Liver (tissue), 9 donors: Measurements from ENCODE around the gene RUFY4. TPM values are rescaled to one million over a fixed set of nuclear protein-coding genes. Genes with fewer than 3 reads are reported as not detected.

Source experiments
- DNase-seq: peaks from one replicate; pipeline ENCODE4 v3.0.0-alpha.2; 2017; ENCODE audit warnings: low spot score
- H3K27ac ChIP-seq, 2 donors: one replicate each; pipeline ENCODE4 v1.7.0; 2013; ENCODE audit warnings: inconsistent platforms in 2 of 2, low read length in 2 of 2, control low read depth in 1 of 2, low read depth in 1 of 2, mild to moderate bottlenecking in 1 of 2
- H3K27me3 ChIP-seq, 4 donors: one replicate each; pipeline versions ENCODE4 v1.6.1 to v1.7.0; 2013; ENCODE audit warnings: low read length in 3 of 4, inconsistent platforms in 1 of 4, mild to moderate bottlenecking in 1 of 4, moderate library complexity in 1 of 4; ENCODE audit not compliant: control insufficient read depth in 4 of 4, insufficient read depth in 4 of 4
- H3K36me3 ChIP-seq, 4 donors: one replicate each; pipeline versions ENCODE4 v1.6.1 to v1.7.0; 2013; ENCODE audit warnings: low read length in 3 of 4, mild to moderate bottlenecking in 3 of 4, low read depth in 1 of 4, moderate library complexity in 1 of 4; ENCODE audit not compliant: control insufficient read depth in 4 of 4, insufficient read depth in 3 of 4
- H3K4me1 ChIP-seq, 4 donors: one replicate each; pipeline versions ENCODE4 v1.6.1 to v1.7.0; 2013; ENCODE audit warnings: low read length in 3 of 4, mild to moderate bottlenecking in 3 of 4, moderate library complexity in 1 of 4; ENCODE audit not compliant: control insufficient read depth in 4 of 4, insufficient read depth in 4 of 4
- H3K4me3 ChIP-seq, 3 donors: one replicate each; pipeline versions ENCODE4 v1.6.1 to v1.7.0; 2013; ENCODE audit warnings: low read length in 3 of 3, control low read depth in 1 of 3, low read depth in 1 of 3, mild to moderate bottlenecking in 1 of 3
- H3K9ac ChIP-seq, 2 donors: one replicate each; pipeline ENCODE4 v1.7.0; 2013; ENCODE audit warnings: low read length in 2 of 2, mild to moderate bottlenecking in 2 of 2, moderate library complexity in 2 of 2, control low read depth in 1 of 2, low read depth in 1 of 2
- H3K9me3 ChIP-seq, 4 donors: one replicate each; pipeline versions ENCODE4 v1.6.1 to v1.7.0; 2013; ENCODE audit warnings: low read length in 3 of 4; ENCODE audit not compliant: control insufficient read depth in 4 of 4
- ATF3 ChIP-seq: IDR thresholded peaks from 2 replicates; pipeline ENCODE4 v1.6.1; 2016; ENCODE audit warnings: antibody characterized with exemption
- CTCF ChIP-seq: fragments of 150-350 bp; IDR thresholded peaks from 2 replicates; pipeline ENCODE4 v1.5.1; 2017; ENCODE audit warnings: improper control_type of control experiment, low read depth, low read length; ENCODE audit not compliant: missing input control
- EGR1 ChIP-seq, 2 donors: IDR thresholded peaks; 2 replicates each; pipeline ENCODE4 v1.6.1; 2016 to 2018; ENCODE audit warnings: antibody characterized with exemption in 2 of 2, low read depth in 2 of 2
- FOXA1 ChIP-seq: IDR thresholded peaks from 2 replicates; pipeline ENCODE4 v1.6.1; 2016; ENCODE audit warnings: antibody characterized with exemption
- FOXA2 ChIP-seq: IDR thresholded peaks from 2 replicates; pipeline ENCODE4 v1.6.1; 2016; ENCODE audit warnings: antibody characterized with exemption
- GABPA ChIP-seq, 2 donors: IDR thresholded peaks in 1 of 2; conservative IDR thresholded peaks in 1 of 2; 2 replicates each; pipeline ENCODE4 v1.6.1; 2016; ENCODE audit warnings: antibody characterized with exemption in 2 of 2, mild to moderate bottlenecking in 1 of 2, moderate library complexity in 1 of 2
- HNF4A ChIP-seq, 2 donors: conservative IDR thresholded peaks; 2 replicates each; pipeline ENCODE4 v1.6.1; 2016; ENCODE audit warnings: antibody characterized with exemption in 2 of 2, mild to moderate bottlenecking in 2 of 2
- HNF4G ChIP-seq: IDR thresholded peaks from 2 replicates; pipeline ENCODE4 v1.6.1; 2016; ENCODE audit warnings: antibody characterized with exemption
- MAX ChIP-seq: IDR thresholded peaks from 2 replicates; pipeline ENCODE4 v1.6.1; 2016; ENCODE audit warnings: antibody characterized with exemption
- NR2F2 ChIP-seq: IDR thresholded peaks from 2 replicates; pipeline ENCODE4 v1.6.1; 2016; ENCODE audit warnings: antibody characterized with exemption
- RAD21 ChIP-seq, 2 donors: IDR thresholded peaks; 2 replicates each; pipeline ENCODE4 v1.6.1; 2016; ENCODE audit warnings: antibody characterized with exemption in 2 of 2, mild to moderate bottlenecking in 2 of 2
- REST ChIP-seq: IDR thresholded peaks from 2 replicates; pipeline ENCODE4 v1.6.1; 2016; ENCODE audit warnings: antibody characterized with exemption, mild to moderate bottlenecking
- RXRA ChIP-seq, 2 donors: IDR thresholded peaks; 2 replicates each; pipeline ENCODE4 v1.6.1; 2017 to 2018; ENCODE audit warnings: antibody characterized with exemption in 2 of 2, mild to moderate bottlenecking in 1 of 2
- YY1 ChIP-seq: IDR thresholded peaks from 2 replicates; pipeline ENCODE4 v1.6.1; 2016; ENCODE audit warnings: antibody characterized with exemption, mild to moderate bottlenecking
- ZBTB33 ChIP-seq: IDR thresholded peaks from 2 replicates; pipeline ENCODE4 v1.6.1; 2016; ENCODE audit warnings: antibody characterized with exemption
- WGBS: extraction: QIAGEN DNeasy Blood & Tissue Kit; methylation state at CpG from one replicate; pipeline ENCODE4 v1.1.7; 2013; 5-methylcytosine and 5-hydroxymethylcytosine counted together
- polyA plus RNA-seq, 2 donors: library from polyadenylated mRNA; stranded (reverse) in 1 of 2; unstranded in 1 of 2; fragments of 200-250 nt in 1 of 2; fragments of >200 nt in 1 of 2; fragmentation: Nextera tagmentation in 1 of 2; extraction: Ambion mirVana in 1 of 2; gene quantifications; one replicate each; pipeline versions ENCODE4 v1.2.1 to v1.2.3, GENCODE V29; 2013 to 2015
- total RNA-seq, 2 donors: library from RNA; depleted of rRNA; stranded (reverse); fragments of >200 nt; gene quantifications; one replicate each; pipeline ENCODE4 v1.2.3, GENCODE V29; 2014
- donor health status: healthy.
- donor health status: healthy.
- donor health status: healthy.
- donor health status: healthy.
- donor health status: healthy.

The RUFY4 gene
- total and polyA plus RNA-seq, 4 donors: 0.05 to 0.08 (median 0.08) TPM; not detected in 1

GRCh38 chr2:218089259-218089658 is 20.2 kb downstream of the RUFY4 start (continued):
- TF ChIP-seq CTCF (no peak), FOXA1 (no peak), MAX (no peak)

- 77% methylated on average over 3 of the region's 3 CpGs for WGBS
- Histone ChIP-seq H3K9me3 (peaks cover 0 to under 1% (median 0%) of the 10 kb centered on the region in 4 donors), H3K4me3 (no peak overlapping the region), H3K27ac (no peak overlapping the region), H3K9ac (no peak overlapping the region), H3K27me3 (no peaks in the 10 kb centered on the region), H3K36me3 (no peaks in the 10 kb centered on the region), H3K4me1 (no peaks in the 10 kb centered on the region)
- TF ChIP-seq RAD21 (IDR thresholded peaks at IDR 0.05) (no peak), HNF4A (conservative IDR thresholded peaks at IDR 0.05) (no peak), YY1 (no peak), NR2F2 (no peak), RXRA (IDR thresholded peaks at IDR 0.05) (no peak), REST (no peak), GABPA (IDR thresholded peaks at IDR 0.05 in 1 of 2, conservative IDR thresholded peaks at IDR 0.05 in 1 of 2) (no peak), FOXA2 (no peak), ZBTB33 (no peak), FOXA1 (no peak), ATF3 (no peak), CTCF (no peak), EGR1 (IDR thresholded peaks at IDR 0.05; ENCODE audit: low read depth in 2 of 2) (no peak), HNF4G (no peak)
- DNase-seq: no peak
These were observed 22.7 kb downstream of the RUFY4 start for GRCh38 chr2:218091746-218092145.
